GM11168 (cell line): Measurements from ENCODE around the gene S100G.

ENCODE experiments used
- in situ Hi-C: fragments of 300-500 bp; cut with MboI; formaldehyde crosslinking; loops from one replicate; pipeline ENCODE4 v1.12.0; 2022; ENCODE audit warnings: low sequenced_read_pairs; ENCODE audit not compliant: unreplicated experiment

Gene S100G

GRCh38 chrX:16646366-16647138 lies 3.4 kb upstream of the S100G start:
- in situ Hi-C loops, result no loop called here

- in situ Hi-C loops, result no loop called here
Observed at GRCh38 chrX:16651391-16652024, 1.6 kb downstream of the S100G start.

GRCh38 chrX:16653424-16653823 lies 3.5 kb downstream of the S100G start:
- in situ Hi-C loops, result no loop called here

GRCh38 chrX:16654093-16654492 lies 4.1 kb downstream of the S100G start:
- in situ Hi-C loops, result no loop called here

- in situ Hi-C loops, result no loop called here
Observed at GRCh38 chrX:16658284-16658683, 8.3 kb downstream of the S100G start.

- in situ Hi-C loops, result no loop called here
Observed at GRCh38 chrX:16659321-16659720, 9.4 kb downstream of the S100G start.

GRCh38 chrX:16661495-16661894 lies 11.5 kb downstream of the S100G start:
- in situ Hi-C loops, result no loop called here

- in situ Hi-C loops, result no loop called here
Observed at GRCh38 chrX:16662402-16662801, 12.4 kb downstream of the S100G start.

GRCh38 chrX:16664074-16664473 lies 14.1 kb downstream of the S100G start:
- in situ Hi-C loops, result no loop called here

GRCh38 chrX:16664626-16665025 lies 14.7 kb downstream of the S100G start:
- in situ Hi-C loops, result no loop called here

GRCh38 chrX:16665089-16665488 lies 15.1 kb downstream of the S100G start:
- in situ Hi-C loops, result no loop called here

- in situ Hi-C loops, result no loop called here
Observed at GRCh38 chrX:16666541-16666940, 16.6 kb downstream of the S100G start.

GRCh38 chrX:16671005-16671404 lies 21.0 kb downstream of the S100G start:
- in situ Hi-C loops, result no loop called here

GRCh38 chrX:16678689-16679088 lies 28.7 kb downstream of the S100G start:
- in situ Hi-C loops, result no loop called here

GRCh38 chrX:16683007-16683664 lies 33.2 kb downstream of the S100G start:
- in situ Hi-C loops, result no loop called here

- in situ Hi-C loops, result no loop called here
Observed at GRCh38 chrX:16687514-16687913, 37.6 kb downstream of the S100G start.

GRCh38 chrX:16695079-16695676 lies 45.2 kb downstream of the S100G start:
- in situ Hi-C loops, result no loop called here

- in situ Hi-C loops, result no loop called here
Observed at GRCh38 chrX:16696956-16697355, 47.0 kb downstream of the S100G start.

- in situ Hi-C loops, result no loop called here
Observed at GRCh38 chrX:16699389-16699788, 49.4 kb downstream of the S100G start.

GRCh38 chrX:16700734-16701133 lies 50.8 kb downstream of the S100G start:
- in situ Hi-C loops, result no loop called here
